Activated CD4-positive, alpha-beta T cell treated with anti-CD3 and anti-CD28 coated beads, Interleukin-10, Interleukin-2, amounts not matched to agents 100 ng/mL and 50 ng/mL, durations not matched to agents 16 hours and 8 hours (primary cell): ENCODE measurements around the gene BEX3.
"Not testable (repeated sequence)": the region's sequence is repeated elsewhere in the genome, so short reads cannot be mapped to it uniquely, and the experiment has no call there.

Experiments
- DNase-seq: peaks from one replicate; pipeline ENCODE4 v3.0.0-alpha.2; 2020

The BEX3 gene

GRCh38 chrX:103384672-103385071 lies 8.3 kb downstream of the BEX3 start:
- DNase-seq = no peak

DNA sequence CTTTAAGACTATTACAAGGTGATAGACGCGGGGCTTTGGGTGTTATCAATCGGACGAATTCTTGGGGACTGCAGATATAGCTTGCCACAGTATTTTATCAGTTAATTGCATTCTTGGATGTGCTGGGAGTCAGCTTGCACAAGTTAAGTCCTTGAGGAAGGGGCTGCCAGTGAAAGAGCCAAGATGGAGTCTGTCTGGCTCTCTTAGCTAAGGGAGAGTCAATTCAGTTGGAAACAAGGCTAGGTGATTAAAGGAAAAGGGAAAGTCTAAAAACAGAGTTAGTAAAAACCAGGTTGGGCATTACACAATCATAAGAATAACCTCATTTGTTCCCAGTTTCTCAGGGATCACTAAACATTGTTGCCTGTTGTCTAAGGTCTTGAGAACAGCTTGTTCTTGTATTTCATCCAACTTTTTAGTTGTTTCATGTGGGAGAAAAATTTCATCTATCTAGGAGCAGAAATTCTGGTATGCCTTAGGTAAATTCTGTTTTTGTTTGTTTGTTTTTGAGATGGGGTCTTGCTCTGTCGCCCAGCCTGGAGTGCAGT lies 9.0 kb downstream of the BEX3 start:
- not testable (repeated sequence) for DNase-seq

DNA sequence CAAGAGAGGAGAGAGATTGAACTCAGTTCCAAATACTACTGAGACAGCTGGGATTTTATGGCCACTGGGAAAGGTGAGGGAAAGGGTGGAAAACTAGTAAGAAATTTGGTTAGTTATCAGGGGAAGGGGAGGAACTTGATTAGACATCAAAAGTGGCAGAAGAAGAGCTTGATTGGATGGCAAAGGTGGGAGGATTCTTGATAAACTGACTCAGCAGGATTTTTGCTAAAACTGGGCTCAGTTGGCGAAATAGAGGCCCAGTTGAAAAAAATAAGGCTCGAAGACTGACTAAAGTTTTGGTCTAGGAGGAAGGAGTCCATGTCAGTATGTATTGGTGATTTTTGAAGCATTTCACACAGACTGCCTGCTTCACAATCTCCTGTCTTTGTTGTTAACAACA lies 10.0 kb downstream of the BEX3 start:
- DNase-seq = no peak

- DNase-seq = no peak
These were observed 17.1 kb downstream of the BEX3 start for GRCh38 chrX:103393487-103393886.

DNA sequence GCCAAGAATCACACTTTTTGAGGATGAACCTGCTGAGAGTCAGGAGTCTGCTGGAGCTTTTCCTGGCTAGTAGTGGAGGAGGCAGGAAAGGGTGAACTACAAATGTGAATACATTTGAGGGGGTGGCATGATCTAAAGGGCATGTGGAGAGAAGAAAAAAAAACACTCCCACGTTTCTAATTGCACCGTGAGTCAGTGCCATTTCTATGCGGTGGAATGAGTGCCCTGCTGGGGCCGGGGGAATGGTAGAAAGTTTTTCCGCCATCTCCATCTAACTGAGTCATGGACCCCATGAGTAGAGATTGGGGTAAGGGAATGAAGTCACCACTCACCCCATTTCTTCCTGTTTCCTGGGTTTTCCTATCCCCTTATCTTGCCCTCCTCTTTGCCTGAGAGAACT lies 19.8 kb downstream of the BEX3 start:
- no peak for DNase-seq

DNA sequence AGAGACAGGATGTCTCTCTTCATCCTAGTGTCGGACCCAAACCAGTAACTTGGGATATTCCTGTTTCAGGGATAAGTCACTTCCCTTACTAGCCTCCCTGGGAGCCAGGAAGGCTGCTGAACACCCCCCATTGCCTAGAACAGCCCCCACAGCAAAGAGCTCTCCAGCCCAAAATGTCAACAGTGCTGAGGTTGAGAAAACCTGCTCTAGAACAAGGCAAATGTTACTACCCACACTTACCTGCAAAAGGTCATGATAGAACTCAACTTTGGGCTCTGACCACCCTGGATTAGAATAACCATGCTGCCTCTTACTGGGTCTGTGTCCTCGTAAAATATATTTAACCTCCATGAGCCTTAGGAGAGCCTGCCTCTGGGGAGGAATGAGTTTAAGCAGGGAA lies 20.3 kb downstream of the BEX3 start:
- no peak for DNase-seq

DNA sequence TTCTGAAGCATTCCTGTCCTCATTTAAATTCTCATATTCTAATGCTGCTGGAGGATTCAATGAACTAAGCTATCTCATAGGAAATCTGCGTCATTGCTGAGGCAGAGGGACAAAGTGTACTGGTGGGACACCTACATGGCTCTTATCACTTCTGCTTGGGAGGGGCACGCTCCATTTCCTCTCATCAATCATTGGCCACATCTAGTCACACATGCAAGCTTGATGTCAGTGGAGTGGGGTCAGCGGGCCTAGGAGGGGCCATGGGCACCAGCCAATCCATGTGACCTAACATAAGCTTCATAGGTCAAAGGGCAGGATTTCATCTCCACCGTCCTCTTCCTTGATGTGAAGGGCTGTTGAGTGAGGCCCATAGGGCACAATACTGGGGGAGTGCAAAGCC lies 21.4 kb downstream of the BEX3 start:
- DNase-seq = no peak

DNA sequence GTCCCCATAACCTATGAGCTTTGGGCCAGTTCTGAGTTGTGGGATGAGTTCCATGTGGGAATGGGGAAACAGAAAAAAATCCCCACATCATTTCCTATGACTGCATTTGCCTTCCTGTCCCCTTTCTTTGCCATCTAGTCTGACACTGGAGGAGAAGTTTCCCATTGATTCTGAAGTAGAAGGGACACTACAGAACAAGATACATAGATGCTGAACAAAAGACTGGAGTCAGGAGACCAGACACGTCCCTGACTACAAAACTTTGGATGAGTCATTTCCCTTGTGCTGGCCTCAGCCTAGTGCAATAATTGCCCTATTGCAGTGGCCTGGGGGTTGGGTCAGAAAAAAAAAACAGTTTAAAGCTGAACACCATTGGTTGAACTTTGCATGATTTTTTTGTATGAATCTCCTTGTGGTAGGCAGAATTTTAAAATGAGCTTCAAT lies 22.1 kb downstream of the BEX3 start:
- DNase-seq = peak; percentile 17

DNA sequence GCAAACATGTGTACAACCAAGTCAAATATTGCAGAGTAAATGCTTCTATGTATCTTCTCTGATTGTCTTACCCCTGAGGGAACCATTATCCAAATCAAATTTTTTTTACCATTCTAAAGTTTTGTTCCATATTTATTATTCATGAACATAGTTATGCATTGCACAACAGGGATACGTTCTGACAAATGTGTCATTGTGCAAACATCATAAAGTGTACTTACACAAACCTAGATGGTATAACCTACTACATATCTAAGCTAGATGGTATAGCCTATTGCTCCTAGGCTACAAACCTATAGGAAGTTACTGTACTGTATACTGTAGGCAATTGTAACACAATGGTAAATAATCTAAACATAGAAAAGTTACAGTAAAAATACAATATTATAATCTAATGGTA lies 23.4 kb downstream of the BEX3 start:
- no peak for DNase-seq

DNA sequence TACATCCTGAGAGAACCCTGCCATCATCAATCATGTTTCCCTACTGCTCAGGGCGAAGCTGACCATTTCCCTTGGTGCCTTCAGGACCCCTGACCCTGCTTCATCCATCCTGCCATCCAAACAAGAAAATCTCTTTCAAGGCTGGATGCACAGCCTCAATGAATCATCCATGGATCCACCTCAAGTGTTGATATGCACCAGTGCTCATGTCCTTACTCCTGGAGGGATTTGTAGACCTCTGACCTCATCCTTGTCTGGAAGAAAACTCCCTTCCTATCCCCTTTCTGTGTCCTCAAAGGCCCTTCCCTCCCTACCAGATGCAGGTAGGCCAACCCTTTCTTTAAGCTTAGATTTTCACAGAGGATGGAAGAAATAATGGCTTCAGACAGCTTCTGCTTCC lies 24.6 kb downstream of the BEX3 start:
- DNase-seq = no peak

- peak; percentile 76 for DNase-seq
These were observed 28.1 kb downstream of the BEX3 start for GRCh38 chrX:103404231-103405008.

DNA sequence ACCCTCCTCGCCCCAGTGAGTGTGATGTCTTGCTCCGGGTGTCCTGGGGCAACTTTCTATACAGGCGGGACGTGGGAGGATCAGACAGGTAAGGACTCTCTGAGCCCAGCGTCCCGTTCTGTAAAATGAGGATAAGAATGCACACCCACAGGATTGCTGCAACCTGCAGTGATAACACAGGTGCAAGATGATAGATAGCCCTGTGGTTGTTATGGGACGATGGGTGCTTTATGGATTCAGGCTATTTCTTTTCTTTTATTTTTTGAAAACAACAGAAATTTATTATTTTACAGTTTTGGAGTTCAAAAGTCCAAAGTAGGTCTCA lies 28.6 kb downstream of the BEX3 start:
- DNase-seq = no peak

DNA sequence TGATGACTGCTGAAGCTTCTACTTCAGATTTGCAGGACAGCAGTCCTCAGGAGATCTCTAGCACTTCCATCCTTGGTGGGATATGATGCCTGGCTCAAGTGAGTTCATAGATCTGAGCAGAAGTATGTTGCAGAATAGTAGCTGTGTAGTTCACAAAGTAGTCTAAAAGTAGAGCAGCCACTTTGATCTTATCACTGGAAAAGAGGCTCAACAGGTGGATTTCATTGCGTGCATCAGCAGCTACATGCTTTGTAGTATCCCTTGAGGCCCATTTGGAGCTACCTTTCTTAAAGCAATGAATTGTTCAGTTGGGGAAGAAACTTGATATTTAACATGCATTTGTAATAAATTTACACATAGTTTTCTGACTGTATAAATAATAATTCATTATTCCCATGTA lies 29.9 kb downstream of the BEX3 start:
- no peak for DNase-seq

GRCh38 chrX:103407776-103408175 lies 31.4 kb downstream of the BEX3 start:
- no peak for DNase-seq

GRCh38 chrX:103411721-103412120 lies 35.4 kb downstream of the BEX3 start:
- DNase-seq = not testable (repeated sequence)

DNA sequence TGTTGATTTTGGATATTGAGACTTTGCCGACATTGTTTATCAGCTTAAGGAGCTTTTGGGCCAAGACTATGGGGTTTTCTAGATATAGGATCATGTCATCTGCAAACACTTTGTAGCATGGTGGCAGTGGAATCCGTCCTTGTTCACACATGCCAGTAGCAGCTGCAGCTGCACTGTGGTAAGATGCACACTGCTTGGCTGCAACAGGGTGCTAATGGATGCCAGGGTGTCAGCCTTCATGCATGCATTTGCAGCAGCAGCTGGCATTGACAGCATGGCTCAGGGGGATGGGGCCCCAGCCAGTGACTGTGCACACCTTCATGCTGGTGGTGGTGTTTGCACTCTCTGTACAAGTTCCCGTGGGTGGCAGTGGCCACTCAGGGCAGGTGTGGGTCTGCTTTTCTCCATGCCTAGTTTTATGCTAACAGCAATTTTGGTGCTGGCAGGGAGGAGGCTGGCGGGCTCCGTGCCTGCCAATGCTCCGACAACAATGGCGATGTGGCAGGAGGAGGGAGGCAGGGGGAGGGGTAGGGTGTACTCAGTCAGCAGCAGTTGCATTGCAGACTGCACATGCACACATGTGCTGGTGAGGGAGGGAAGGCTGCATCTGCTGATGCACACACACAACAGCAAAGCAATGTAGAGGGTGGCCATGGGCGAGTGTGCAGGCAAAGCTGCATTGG lies 37.5 kb downstream of the BEX3 start:
- no peak for DNase-seq

DNA sequence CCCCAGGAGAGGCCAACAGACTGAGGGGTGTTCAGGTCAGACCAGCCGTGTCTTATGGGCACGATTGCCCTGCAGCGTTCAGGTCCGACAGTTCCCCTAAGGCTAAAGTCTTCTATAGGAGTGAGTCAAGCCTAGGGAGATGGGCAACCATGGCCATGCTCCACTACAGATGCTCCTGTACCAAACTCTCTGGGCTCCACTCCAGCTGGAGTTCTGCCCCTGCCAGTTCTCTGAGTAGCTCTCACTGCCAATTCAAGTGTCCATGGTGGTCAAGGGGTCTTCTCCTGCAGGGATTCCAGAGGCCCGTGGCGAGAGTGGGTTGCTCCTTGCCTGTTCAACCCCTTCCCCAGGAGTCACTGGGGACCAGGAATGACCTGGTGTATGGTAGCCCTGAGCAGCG lies 38.2 kb downstream of the BEX3 start:
- no peak for DNase-seq

GRCh38 chrX:103415068-103415467 lies 38.7 kb downstream of the BEX3 start:
- DNase-seq = peak; percentile 9

GRCh38 chrX:103415528-103415927 lies 39.2 kb downstream of the BEX3 start:
- peak; percentile 31 for DNase-seq

DNA sequence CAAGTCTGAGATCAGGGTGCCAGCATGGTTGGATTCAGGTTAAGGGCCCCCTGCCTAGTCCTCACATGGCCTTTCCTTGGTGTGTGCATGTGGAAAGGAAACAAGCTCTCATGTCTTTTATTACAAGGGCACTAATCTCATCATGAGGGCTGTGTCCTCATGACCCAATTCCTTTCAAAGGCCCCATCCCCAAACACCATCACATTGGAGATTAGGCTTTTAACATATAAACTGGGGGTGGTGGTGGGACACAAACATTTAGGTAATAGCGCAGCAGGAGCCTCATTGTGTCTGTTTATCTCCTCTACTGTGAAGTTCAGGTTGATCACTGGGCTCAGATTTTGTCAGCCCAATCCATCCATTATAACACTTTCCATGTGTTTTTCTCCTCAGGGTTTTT lies 41.0 kb downstream of the BEX3 start:
- no peak for DNase-seq

- no peak for DNase-seq
These were observed 41.6 kb downstream of the BEX3 start for GRCh38 chrX:103417933-103418332.

DNA sequence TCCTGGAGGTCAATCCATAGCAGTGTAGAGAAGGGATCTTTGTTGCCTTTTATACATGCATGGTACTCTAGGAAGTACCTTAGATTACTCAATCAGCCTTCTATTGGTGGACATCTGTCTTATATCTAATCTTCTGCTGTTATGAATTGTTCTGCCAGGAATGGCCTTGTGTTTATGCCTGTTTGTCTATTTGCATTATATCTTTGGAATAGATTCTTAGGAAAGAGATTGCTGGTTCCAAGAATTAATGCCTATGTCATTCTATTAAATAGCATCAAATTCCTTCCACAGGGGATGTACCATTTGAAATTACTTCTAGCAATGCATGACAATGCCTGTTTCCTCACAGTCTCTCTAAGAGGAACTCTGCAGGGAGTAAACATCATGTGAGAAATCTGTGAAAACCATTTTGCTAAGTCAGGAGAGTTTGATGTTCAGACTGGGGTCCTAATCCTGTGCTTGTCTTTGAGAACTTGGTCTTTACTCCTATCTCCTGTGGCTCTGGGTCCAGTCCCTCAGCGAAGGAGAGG lies 42.5 kb downstream of the BEX3 start:
- DNase-seq = no peak

- DNase-seq = no peak
These were observed 47.8 kb downstream of the BEX3 start for GRCh38 chrX:103423955-103424638.
